Mesodermal cell (in vitro differentiated cells): ENCODE results near the gene SRGAP1.

Experiments
- H3K27ac ChIP-seq: 2 replicates; pipeline ENCODE4 v1.7.0; 2013; ENCODE audit warnings: mild to moderate bottlenecking, low read depth, low read length, moderate library complexity; ENCODE audit not compliant: severe bottlenecking
- H3K36me3 ChIP-seq: 2 replicates; pipeline ENCODE4 v1.7.1; 2013; ENCODE audit warnings: mild to moderate bottlenecking, low read length, moderate library complexity; ENCODE audit not compliant: control insufficient read depth, insufficient read depth
- H3K4me1 ChIP-seq: one replicate; pipeline ENCODE4 v1.7.1; 2013; ENCODE audit warnings: mild to moderate bottlenecking, low read length; ENCODE audit not compliant: insufficient read depth, control insufficient read depth, poor library complexity, severe bottlenecking
- H3K4me3 ChIP-seq: 2 replicates; pipeline ENCODE4 v1.7.0; 2013; ENCODE audit warnings: low read length, control low read depth, mild to moderate bottlenecking; ENCODE audit not compliant: insufficient read depth, poor library complexity, severe bottlenecking; ENCODE audit errors: extremely low read depth
- H3K9me3 ChIP-seq: 2 replicates; pipeline ENCODE4 v1.7.1; 2013; ENCODE audit warnings: mild to moderate bottlenecking, low read length, moderate library complexity; ENCODE audit not compliant: control insufficient read depth
- WGBS, 2 experiments: methylation state at CpG; one replicate each; pipeline ENCODE4 v1.1.5; 2013; ENCODE audit warnings: missing lambda C conversion rate in 2 of 2; ENCODE audit not compliant: insufficient coverage in 2 of 2; 5-methylcytosine and 5-hydroxymethylcytosine counted together

Gene SRGAP1

DNA sequence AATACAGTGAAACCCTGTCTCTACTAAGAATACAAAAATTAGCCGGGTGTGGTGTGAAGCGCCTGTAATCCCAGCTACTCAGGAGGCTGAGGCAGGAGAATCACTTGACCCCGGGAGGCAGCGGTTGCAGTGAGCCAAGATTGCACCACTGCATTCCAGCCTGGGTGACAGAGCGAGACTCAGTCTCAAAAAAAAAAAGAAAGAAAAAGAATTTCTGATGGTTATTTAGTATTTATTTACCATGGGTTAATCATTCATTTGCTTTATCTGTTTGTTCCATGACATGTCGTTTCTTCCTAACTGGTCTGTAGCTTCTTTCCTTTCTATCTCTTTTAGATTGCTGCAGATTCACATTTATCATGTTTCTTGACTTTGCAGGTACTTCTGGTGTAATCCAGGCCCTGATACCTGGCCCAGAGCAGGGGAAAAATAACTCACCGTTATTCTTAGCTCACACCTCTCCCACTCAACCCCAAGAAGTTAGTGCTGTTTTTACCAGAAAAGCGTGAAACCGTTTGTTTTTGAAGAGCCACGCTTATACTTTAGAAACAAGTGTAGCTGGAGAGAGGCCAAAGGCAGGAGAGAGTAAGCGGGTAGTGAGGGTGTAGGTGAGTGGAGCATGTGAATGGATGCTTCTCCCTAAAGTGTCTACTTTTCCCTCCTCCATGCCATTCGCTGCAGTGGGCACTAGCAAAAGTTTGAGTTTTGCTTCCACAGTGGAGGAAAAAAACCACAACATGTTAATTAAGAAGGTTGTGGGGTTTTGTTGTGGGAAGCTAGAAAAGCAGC lies 45.4 kb downstream of the SRGAP1 start:
- 92 to 94% methylated on average over 5 to 9 of the region's 12 CpGs for WGBS, 2 experiments
- Histone ChIP-seq H3K36me3 (peaks cover 2% of the 10 kb centered on the region), H3K4me1 (peaks cover 3% of the 10 kb centered on the region), H3K4me3 (no peak overlapping the region), H3K9me3 (no peaks in the 10 kb centered on the region), H3K27ac (no peak overlapping the region)

DNA sequence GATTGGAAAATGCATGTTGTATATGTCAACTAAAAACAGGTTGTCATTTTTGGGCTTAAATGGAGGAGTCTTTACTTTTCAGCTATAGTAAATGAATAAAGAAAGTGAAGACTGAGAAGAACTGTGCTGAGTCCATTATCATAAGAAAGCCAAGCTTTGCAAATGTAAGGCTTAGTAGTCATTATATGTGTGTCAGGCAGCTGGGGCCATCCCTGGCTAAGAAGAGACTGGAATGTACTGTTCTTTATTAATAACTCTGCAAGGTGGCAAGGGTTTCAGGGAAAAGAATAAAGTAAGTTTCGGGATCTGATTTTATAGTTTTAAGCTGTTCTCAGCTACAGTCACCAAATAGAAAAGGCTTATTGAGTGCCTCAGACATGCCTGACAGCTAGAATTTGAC lies 48.7 kb downstream of the SRGAP1 start:
- Histone ChIP-seq H3K4me3 (no peak overlapping the region), H3K9me3 (no peaks in the 10 kb centered on the region), H3K36me3 (no peaks in the 10 kb centered on the region), H3K27ac (no peak overlapping the region), H3K4me1 (peaks cover 3% of the 10 kb centered on the region)
- WGBS, 2 experiments = 70 to 83% methylated on average over 1 of the region's 1 CpG

DNA sequence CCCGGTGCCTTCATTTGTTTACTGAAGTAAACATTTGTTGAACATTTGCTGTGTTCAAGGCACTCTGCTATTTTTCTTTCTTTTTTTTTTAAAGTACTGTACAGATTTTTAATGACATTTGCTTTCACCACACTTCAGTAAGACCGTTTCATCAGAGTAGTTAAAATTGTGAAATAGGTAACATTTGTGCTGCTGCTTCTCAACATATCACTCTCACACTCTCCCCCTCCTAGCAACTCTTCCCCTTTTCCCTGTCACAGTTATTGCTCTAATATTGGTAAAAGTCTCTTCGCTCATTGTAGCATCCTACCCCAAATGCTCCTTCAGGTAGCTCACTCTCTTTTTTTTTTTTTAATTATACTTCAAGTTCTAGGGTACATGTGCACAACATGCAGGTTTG lies 49.6 kb downstream of the SRGAP1 start:
- Histone ChIP-seq H3K27ac (no peak overlapping the region), H3K4me3 (no peak overlapping the region), H3K4me1 (no peaks in the 10 kb centered on the region), H3K9me3 (no peaks in the 10 kb centered on the region), H3K36me3 (no peaks in the 10 kb centered on the region)
- 83% methylated on average over 1 of the region's 3 CpGs; no CpG with 5 or more reads in 1 of the 2 experiments for WGBS, 2 experiments

DNA sequence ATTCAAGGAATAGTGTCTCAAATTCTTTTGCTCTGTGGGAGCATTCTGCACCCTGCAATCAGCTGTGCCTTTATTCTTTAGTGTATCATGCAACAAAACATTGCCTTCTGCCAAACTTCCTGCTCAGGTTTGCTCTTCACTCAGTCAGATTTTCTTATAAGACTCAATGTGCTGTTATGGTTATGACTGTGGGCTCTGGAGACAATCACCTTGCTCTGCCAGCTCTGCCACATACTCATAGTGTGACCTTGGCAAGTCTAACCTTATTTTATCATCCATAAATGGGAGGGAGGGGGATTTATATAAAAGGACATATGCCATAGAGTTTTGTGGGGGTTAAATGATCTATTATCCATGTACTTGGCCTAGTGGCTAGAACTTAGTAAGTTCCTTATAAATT lies 51.3 kb downstream of the SRGAP1 start:
- Histone ChIP-seq H3K9me3 (no peaks in the 10 kb centered on the region), H3K36me3 (no peaks in the 10 kb centered on the region), H3K4me1 (no peaks in the 10 kb centered on the region), H3K27ac (no peak overlapping the region), H3K4me3 (no peak overlapping the region)

DNA sequence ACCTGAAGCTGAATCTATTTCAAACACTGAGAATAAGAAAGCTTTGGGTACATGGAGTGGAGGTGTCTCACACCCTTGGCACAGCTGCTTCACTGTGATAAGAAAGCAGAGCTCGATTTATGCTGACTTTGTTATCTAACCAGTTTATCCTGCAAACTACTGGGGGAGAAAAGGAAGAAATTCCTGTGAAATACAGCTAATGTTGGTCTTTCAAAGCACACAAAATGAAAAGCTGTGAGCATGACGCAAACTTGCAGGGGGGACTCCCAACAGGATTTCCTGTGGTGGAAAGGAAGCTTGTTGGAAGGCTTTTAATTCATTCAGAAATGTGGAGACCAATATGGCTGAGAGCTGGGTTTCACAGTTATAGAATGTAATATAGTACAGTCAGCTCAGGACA lies 53.4 kb downstream of the SRGAP1 start:
- Histone ChIP-seq H3K4me1 (no peaks in the 10 kb centered on the region), H3K4me3 (no peak overlapping the region), H3K27ac (peak overlapping the region; percentile 65), H3K9me3 (no peaks in the 10 kb centered on the region), H3K36me3 (no peaks in the 10 kb centered on the region)
- 62 to 67% methylated on average over 1 to 2 of the region's 2 CpGs for WGBS, 2 experiments

DNA sequence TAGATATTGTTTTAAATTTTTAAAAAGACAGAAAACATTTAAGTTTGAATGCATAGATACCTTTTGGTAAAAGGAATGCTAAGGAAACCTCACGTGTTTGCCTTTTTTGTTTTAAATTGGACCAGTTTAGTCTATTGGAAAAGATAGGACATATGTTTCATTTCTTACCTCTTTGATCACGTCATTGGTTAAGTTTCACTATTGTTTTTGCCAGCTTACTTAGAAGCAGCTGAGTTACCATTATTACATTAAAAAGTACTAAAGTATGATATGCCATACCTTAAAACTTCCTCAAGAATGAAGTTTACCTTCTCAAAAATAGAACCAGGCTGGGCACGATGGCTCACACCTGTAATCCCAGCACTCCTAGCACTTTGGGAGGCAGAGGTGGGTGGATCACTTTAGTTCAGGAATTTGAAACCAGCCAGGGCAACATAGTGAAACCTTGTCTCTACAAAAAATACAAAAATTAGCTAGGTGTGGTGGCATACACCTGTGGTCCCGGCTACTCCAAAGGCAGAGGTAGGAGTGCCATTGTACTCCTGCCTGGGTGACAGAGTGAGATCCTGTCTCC lies 54.4 kb downstream of the SRGAP1 start:
- no peaks in the 10 kb centered on the region for H3K36me3 ChIP-seq
- no peak overlapping the region for H3K27ac ChIP-seq
- H3K9me3 ChIP-seq = no peaks in the 10 kb centered on the region
- H3K4me1 ChIP-seq = no peaks in the 10 kb centered on the region
- WGBS, 2 experiments = 90% methylated on average over 2 of the region's 4 CpGs; no CpG with 5 or more reads in 1 of the 2 experiments
- H3K4me3 ChIP-seq = no peak overlapping the region

DNA sequence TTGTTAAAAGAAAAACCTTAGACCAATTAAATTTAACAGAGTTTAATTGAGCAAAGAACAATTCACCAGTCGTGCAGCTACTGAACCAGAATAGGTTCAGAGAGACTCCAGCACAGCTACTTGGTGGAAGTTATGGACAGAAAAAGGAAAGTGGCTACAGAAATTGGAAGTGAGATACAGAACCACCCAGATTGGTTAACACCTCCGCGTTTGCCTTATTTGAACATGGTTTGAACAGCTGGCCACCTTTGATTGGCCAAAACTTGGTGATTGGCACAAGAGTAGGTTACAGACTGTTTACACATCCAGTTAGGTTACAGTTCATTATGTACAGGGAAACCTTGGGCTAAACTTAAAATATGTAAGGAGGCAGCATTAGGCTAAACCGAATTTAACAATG lies 54.9 kb downstream of the SRGAP1 start:
- Histone ChIP-seq H3K4me3 (no peak overlapping the region), H3K36me3 (no peaks in the 10 kb centered on the region), H3K9me3 (no peaks in the 10 kb centered on the region), H3K4me1 (no peaks in the 10 kb centered on the region), H3K27ac (no peak overlapping the region)
- WGBS, 2 experiments = 100% methylated on average over 2 to 3 of the region's 4 CpGs

DNA sequence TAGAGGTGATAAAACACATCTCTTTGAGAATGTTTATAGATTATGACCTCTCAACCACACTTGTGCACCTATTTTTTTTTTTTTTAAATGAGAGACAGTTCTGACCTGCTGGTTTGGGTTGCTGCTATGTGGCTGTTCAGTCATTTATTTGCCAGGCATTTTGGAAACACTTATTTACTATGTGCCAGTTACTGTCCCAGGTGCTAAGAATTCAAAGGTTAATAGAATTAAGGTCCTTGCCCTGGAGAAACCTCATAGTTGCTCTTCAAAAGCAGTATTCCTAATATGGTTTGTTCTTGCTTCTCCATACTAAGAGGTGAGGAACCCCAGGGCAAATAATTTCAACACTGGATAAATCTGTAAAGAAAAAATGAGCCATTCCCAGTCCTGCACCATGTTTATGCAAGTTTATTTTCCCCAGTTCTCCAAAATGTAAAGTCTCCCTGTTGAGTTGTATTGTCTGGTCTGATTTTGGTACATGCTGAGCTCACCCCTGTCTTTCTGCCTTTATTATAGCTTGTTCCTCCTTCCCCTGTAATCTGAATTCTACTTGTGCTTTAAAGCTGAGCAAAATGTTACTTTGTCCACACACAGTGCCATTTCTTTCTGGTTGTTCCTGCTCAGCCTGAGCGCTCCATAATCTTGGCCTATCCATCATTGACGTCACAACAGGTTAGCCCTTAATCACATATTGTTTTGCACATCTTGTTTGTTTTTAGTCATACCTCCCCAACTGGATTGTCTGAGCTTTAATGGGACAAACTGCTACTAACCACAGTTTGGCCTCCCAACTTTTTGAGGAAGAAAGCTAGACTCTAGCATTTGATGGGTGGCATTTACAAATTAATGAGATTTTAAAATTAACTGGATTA lies 56.7 kb downstream of the SRGAP1 start:
- Histone ChIP-seq H3K4me3 (no peak overlapping the region), H3K27ac (no peak overlapping the region), H3K4me1 (no peaks in the 10 kb centered on the region), H3K36me3 (no peaks in the 10 kb centered on the region), H3K9me3 (no peaks in the 10 kb centered on the region)
- WGBS, 2 experiments = 91 to 93% methylated on average over 2 of the region's 2 CpGs

DNA sequence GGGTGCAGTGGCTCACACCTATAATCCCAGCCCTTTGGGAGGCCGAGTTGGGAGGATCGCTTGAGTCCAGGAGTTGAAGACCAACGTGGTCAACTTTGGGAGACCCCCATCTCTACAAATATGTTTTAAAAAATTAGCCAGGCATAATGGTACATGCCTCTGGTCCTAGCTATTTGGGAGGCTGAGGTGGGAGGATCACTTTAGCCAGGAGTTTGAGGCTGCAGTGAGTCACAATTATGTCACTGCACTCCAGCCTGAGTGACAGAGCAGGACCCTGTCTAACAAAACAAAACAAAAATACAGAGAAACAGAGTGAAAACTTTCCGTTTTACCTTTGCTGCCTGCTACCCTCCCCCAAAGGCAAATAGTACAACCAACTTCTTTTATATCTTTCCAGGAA lies 60.2 kb downstream of the SRGAP1 start:
- no peaks in the 10 kb centered on the region for H3K4me1 ChIP-seq
- H3K27ac ChIP-seq = no peak overlapping the region
- WGBS, 2 experiments = 100% methylated on average over 2 of the region's 4 CpGs; no CpG with 5 or more reads in 1 of the 2 experiments
- H3K4me3 ChIP-seq = no peak overlapping the region
- H3K9me3 ChIP-seq = no peaks in the 10 kb centered on the region
- no peaks in the 10 kb centered on the region for H3K36me3 ChIP-seq

DNA sequence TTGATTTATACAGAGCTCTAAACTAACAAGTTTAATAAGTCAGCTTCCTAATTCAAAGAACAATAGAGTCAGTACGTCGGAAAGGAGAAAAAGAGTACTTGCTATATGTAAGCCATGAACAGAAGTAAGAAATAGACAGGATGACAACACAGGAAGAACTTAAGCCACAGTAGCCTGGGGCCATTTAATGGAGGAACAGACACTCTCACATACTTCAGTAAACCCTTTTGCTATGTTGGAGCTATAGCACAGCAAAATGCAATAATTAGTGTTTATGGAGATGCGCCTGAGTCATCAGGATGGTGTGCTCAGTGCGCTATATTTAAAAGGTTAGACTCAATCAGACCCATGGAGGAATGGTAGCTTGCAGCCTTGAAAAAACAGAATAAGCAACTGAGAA lies 61.0 kb downstream of the SRGAP1 start:
- no peaks in the 10 kb centered on the region for H3K9me3 ChIP-seq
- no peaks in the 10 kb centered on the region for H3K4me1 ChIP-seq
- peak overlapping the region; percentile 47 for H3K27ac ChIP-seq
- 93 to 100% methylated on average over 2 of the region's 4 CpGs for WGBS, 2 experiments
- H3K36me3 ChIP-seq = no peaks in the 10 kb centered on the region
- no peak overlapping the region for H3K4me3 ChIP-seq
